Measurements from ENCODE around the gene PLPPR2.
"Not testable (repeated sequence)": the region's sequence is repeated elsewhere in the genome, so short reads cannot be mapped to it uniquely, and the experiment has no call there.

PLPPR2 gene

GRCh38 chr19:11335449-11336146, 19.6 kb upstream of the PLPPR2 start:
- TF ChIP-seq POLR2A (IDR thresholded peaks at IDR 0.05; ENCODE audit: low read length): no peak
- no peak for DNase-seq

DNA sequence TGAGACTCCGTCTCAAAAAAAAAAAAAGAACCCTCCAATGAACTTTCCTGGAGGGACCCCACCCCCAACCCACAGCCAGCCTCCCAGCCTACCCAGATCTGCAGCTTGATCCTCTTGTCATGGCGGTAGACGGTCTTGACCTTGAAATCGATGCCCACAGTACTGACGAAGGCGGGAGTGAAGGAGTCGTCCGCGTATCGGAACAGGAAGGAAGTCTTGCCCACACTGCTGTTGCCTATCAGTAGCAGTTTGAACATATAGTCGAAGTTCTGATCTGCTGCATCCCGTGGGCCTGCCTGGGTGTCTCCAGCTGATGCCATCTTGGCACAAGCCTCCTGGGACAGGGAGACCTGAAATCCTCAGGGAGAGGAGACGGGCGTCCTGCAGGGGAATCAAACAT, 18.2 kb upstream of the PLPPR2 start:
- TF ChIP-seq POLR2A (IDR thresholded peaks at IDR 0.05; ENCODE audit: low read length) (no peak), GATA1 (IDR thresholded peaks at IDR 0.05; ENCODE audit: low read depth, low read length) (no peak)

GRCh38 chr19:11338121-11338520, 17.1 kb upstream of the PLPPR2 start:
- DNase-seq: no peak
- TF ChIP-seq GATA1 (IDR thresholded peaks at IDR 0.05; ENCODE audit: low read depth, low read length) (no peak), POLR2A (IDR thresholded peaks at IDR 0.05; ENCODE audit: low read length) (no peak)

More for the DNA sequence above, 18.2 kb upstream of the PLPPR2 start:
- no peak for DNase-seq

DNA sequence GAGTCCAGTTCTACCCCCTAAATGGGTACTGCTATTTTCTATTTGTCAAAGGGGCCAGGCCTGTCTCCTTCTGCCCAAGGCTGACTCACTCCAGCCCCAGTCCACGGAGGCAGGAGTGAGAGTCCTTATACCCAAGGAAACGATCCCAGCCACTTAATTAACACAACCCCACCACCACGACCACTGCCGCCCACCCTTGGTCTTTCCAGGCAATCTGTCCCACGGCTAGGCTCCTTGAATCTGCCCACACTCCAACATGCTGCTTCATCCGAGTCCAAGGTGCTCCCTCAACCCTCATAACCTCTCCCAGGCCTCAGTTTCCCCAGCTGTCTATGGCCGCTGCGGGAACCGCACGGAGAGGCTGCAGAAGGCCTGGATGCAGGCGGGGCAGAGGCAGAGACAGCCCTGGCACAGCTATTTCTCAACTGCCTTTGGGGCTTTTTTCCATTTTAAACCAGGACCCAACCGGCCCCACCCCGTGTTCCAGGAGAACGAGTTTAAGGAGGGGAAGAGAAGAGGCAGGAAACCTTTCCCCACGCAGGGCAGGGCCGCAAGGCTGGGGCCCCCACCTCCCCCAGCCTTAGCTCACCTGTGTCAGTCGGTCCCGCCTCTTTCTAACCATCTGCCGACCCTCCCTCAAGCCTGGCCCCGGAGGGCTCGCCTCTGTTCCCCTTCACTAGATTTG, 16.5 kb upstream of the PLPPR2 start:
- DNase-seq: no peak
- TF ChIP-seq POLR2A (IDR thresholded peaks at IDR 0.05; ENCODE audit: low read length) (no peak), GATA1 (IDR thresholded peaks at IDR 0.05; ENCODE audit: low read depth, low read length) (no peak)

DNA sequence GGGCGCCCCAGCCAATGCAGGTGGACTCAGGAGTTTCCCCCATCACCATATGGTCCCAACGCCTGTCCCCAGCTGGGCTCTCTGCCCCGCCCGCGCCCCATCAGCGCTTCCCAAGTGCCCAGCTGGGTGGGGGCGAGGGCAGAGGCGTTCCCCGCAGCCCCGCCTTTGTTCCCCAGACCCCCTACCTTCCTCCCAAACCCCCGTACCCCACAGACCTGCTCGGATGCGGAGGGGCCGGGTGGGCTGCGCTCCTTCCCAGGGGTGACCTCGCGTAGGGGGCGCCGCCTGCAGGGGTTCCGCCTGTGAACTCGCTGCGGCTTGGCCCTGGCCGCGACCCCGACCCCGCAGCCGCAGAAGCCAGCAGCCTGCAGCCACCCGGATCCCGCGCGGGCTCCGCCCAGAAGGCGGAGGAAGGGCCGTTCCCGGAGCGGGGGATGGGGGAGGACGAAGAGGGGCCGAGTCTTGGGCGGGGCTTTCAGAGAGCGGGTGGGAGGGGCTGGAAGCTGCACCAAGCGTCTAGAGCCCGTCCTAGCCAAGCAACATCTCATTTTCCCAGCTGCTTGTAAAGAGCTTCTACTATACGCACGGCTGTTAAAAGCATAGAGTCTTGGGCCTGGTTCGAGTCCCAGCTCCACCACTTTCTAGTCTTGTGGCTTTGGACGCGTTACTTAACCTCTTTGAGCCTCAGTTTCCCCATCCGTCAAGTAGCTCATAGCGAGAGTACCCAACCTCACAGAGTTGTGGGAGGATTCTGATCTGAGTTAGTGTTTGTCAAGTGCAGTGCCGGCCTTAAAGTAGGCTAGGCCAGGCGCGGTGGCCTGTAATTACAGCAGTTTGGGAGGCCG, 15.8 kb upstream of the PLPPR2 start, which contains the start of gene RAB3D:
RAB3D (minus strand) TSS at position 404 of the 845 bp plus-strand sequence. CDS start 2,258 bp downstream, outside the sequence.
- DNase-seq: peak; percentile 83
- no peak for TF ChIP-seq GATA1 (IDR thresholded peaks at IDR 0.05; ENCODE audit: low read depth, low read length)
- no peak for TF ChIP-seq POLR2A (IDR thresholded peaks at IDR 0.05; ENCODE audit: low read length)

DNA sequence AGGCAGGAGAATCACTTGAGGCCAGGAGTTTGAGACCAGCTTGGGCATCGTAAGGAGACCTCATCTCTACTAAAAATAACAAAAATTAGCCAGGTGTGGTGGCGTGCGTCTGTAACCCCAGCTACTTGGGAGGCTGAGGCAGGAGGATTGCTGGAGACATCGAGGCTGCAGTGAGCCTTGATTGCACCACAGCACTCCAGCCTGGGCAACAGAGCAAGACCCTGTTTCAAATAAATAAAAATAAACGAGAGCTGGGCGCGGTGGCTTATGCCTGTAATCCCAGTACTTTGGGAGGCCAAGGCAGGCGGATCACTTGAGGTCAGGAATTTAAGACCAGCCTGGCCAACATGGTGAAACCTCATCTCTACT, 15.1 kb upstream of the PLPPR2 start:
- not testable (repeated sequence) for DNase-seq

- DNase-seq: no peak
- TF ChIP-seq POLR2A (IDR thresholded peaks at IDR 0.05; ENCODE audit: low read length) (no peak), GATA1 (IDR thresholded peaks at IDR 0.05; ENCODE audit: low read depth, low read length) (no peak)
These were observed 12.8 kb upstream of the PLPPR2 start for GRCh38 chr19:11342429-11342828.

- TF ChIP-seq POLR2A (IDR thresholded peaks at IDR 0.05; ENCODE audit: low read length) (no peak), GATA1 (IDR thresholded peaks at IDR 0.05; ENCODE audit: low read depth, low read length) (no peak)
- no peak for DNase-seq
These were observed 10.0 kb upstream of the PLPPR2 start for GRCh38 chr19:11345122-11345803.

DNA sequence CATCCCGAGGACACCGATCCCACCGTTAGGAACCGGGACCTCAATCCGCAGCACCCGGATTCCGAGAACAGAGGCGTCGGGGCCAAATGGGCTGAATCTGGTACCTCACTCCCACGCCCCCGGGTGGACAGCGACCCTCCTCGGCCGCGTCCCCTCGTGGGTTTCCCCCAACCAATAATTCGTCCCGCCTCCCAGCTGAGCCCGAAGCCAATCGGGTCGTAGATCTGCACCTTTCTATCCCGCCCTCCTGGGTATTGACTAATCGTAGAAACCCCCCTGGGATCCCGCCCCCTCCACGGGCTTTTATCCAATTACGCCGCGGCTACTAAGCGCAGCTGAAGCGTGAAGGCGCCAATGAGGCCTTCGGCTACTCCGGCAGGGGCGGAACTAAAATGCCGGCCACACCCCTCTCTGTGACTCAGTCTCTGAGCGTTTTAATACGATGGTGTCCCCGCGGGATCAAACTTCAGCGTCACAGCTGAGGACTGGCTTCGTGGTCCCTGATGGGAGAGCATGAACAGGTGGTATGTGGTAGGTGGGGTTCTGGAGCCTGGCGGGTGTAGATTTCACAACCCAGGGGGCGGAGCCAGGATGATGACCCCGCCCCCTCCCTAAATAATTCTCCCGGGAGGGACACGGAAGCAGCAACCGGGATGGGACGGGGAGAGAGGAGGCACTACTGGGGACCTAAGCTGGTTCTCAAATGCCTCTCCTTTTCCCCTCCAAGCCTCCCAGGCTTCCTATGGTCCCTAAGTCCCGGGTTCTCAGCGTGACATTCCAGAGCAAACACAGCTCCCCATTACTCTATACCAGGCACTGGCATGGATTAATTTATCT, 8.9 kb upstream of the PLPPR2 start, which contains the start of the genes CCDC159 and TMEM205:
CCDC159 (plus strand) TSS at position 416 of the 837 bp plus-strand sequence; CDS start at position 504, 88 bp downstream.
TMEM205 (minus strand) TSS at position 165 of the 837 bp plus-strand sequence. CDS start 649 bp downstream, outside the sequence.
- peak; percentile 97 to 98 for DNase-seq
- TF ChIP-seq POLR2A (IDR thresholded peaks at IDR 0.05; ENCODE audit: low read length): peak; percentile 51
- no peak for TF ChIP-seq GATA1 (IDR thresholded peaks at IDR 0.05; ENCODE audit: low read depth, low read length)

DNA sequence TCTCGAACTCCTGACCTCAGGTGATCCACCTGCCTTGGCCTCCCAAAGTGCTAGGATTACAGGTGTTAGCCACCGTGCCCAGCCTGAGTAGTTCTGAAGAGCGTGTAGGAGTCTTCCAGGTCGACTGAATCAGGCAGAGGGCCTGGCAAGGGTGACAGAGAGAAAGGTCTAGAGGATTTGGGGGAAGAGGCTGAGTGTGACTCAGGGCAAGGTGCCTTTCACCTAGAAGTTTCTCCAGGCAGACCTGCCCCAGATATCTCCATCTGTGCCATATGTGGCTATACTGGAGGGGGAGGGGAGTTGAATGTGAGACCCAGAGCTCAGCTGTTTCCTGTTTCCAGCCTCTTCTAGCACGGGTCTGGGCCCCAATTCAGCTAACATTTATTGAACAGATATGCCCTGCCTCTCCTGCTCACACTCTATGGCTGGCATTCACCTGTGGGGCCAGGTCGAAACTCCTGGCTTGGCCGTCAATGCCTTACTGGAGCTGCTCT, 7.6 kb upstream of the PLPPR2 start:
- DNase-seq: no peak
- TF ChIP-seq GATA1 (IDR thresholded peaks at IDR 0.05; ENCODE audit: low read depth, low read length) (no peak), POLR2A (IDR thresholded peaks at IDR 0.05; ENCODE audit: low read length) (no peak)

DNA sequence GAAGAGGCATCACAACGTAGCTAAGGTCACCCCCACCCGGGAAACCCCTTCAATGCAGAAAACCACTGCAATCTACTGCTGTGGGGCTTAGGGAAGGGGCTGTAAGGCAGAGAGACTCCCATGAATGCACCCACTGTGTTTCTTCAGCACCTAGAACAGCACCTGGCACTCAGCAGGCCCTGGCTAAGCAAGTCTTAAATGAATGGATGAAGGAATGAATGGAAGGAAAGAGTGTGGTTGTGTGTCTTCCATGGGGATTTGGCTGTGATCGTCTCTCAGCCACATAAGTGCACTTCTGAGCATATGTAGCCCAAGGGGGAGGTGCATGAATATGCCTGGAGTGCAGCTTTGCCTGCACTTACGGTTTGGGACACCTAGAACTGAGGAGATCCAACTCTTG, 6.1 kb upstream of the PLPPR2 start:
- no peak for DNase-seq
- no peak for TF ChIP-seq GATA1 (IDR thresholded peaks at IDR 0.05; ENCODE audit: low read depth, low read length)
- TF ChIP-seq POLR2A (IDR thresholded peaks at IDR 0.05; ENCODE audit: low read length): no peak

DNA sequence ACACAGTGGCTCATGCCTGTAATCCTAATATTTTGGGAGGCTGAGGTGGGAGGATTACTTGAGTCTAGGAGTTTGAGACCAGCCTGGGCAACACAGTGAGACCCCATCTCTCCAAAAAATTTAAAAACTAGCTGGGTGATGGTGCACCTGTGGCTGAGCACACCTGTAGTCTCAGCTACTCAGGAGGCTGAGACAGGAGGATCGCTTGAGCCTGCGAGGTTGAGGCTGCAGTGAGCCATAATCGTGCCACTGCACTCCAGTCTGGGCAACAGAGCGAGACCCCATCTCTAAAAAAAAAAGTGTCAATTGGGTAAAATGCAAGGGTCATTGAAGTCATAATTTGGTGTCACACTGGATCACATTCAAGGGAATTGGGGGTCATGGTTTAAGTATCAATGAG, 1.1 kb upstream of the PLPPR2 start:
- not testable (repeated sequence) for DNase-seq

- TF ChIP-seq GATA1 (IDR thresholded peaks at IDR 0.05; ENCODE audit: low read depth, low read length) (no peak), POLR2A (IDR thresholded peaks at IDR 0.05; ENCODE audit: low read length) (no peak)
- no peak for DNase-seq
These were observed 804 bp downstream of the PLPPR2 start for GRCh38 chr19:11356074-11356397.
